BLaER1 treated with 17β-estradiol and CSF1 and Interleukin-3, amounts not matched to agents 10 nM and 100 nM (cell line): ENCODE results near the gene SEMG1.

Source experiments
- H3K27ac ChIP-seq, 11 experiments: shearing (Covaris generic); formaldehyde crosslinking; 2 replicates each; pipeline ENCODE4 v1.8.1; 2022
- H3K27me3 ChIP-seq, 11 experiments: shearing (Covaris generic); formaldehyde crosslinking; 2 replicates each; pipeline ENCODE4 v1.8.1; 2022
- H3K36me3 ChIP-seq, 11 experiments: shearing (Covaris generic); formaldehyde crosslinking; 2 replicates each; pipeline ENCODE4 v1.8.1; 2022
- H3K4me1 ChIP-seq, 10 experiments: shearing (Covaris generic); formaldehyde crosslinking; 2 replicates each; pipeline ENCODE4 v1.8.1; 2022
- H3K4me2 ChIP-seq, 11 experiments: shearing (Covaris generic); formaldehyde crosslinking; 2 replicates each; pipeline ENCODE4 v1.8.1; 2022
- H3K4me3 ChIP-seq, 10 experiments: shearing (Covaris generic); formaldehyde crosslinking; 2 replicates each; pipeline ENCODE4 v1.8.1; 2022
- H3K9ac ChIP-seq, 11 experiments: shearing (Covaris generic); formaldehyde crosslinking; 2 replicates each; pipeline ENCODE4 v1.8.1; 2022
- H3K9me3 ChIP-seq, 11 experiments: shearing (Covaris generic); formaldehyde crosslinking; replicated peaks in 1 of 11; 2 replicates each; pipeline ENCODE4 v1.8.1; 2022
- H4K20me1 ChIP-seq, 11 experiments: shearing (Covaris generic); formaldehyde crosslinking; 2 replicates each; pipeline ENCODE4 v1.8.1; 2022
- Cebpa-rat ChIP-seq, 11 experiments: shearing (Covaris generic); IDR thresholded peaks; 2 replicates each; pipeline ENCODE4 v1.8.1; 2022

SEMG1 gene

GRCh38 chr20:45206725-45207124 lies at the start of gene SEMG1:
Gene SEMG1, plus strand, starts transcription at chr20:45207033. Its CDS starts 21 bp downstream, at chr20:45207054.
- Histone ChIP-seq H3K9me3 (peaks cover 0 to 6% (median 0%) of the 10 kb centered on the region in 11 experiments; a peak in 5 of 22 replicates), H3K9ac (no peak within 1 kb of the TSS), H3K4me2 (no peak within 1 kb of the TSS), H3K36me3 (no peaks in the 10 kb centered on the region), H4K20me1 (no peaks in the 10 kb centered on the region), H3K4me1 (no peaks in the 10 kb centered on the region; a peak in 1 of 20 replicates), H3K27me3 (no peaks in the 10 kb centered on the region), H3K27ac (no peak within 1 kb of the TSS), H3K4me3 (no peak within 1 kb of the TSS)
- no peak for TF ChIP-seq Cebpa-rat (IDR thresholded peaks at IDR 0.05)

- Histone ChIP-seq H3K27ac (no peak overlapping the region), H3K9ac (no peak overlapping the region), H3K27me3 (no peaks in the 10 kb centered on the region), H4K20me1 (no peaks in the 10 kb centered on the region), H3K4me2 (no peak overlapping the region), H3K4me3 (peak overlapping the region in 1 of 10 experiments; percentile 3; a peak in 2 of 20 replicates), H3K4me1 (peaks cover 0 to 28% (median 12%) of the 10 kb centered on the region in 10 experiments; a peak in 11 of 20 replicates), H3K9me3 (peaks cover 30 to 88% (median 62%) of the 10 kb centered on the region in 11 experiments), H3K36me3 (no peaks in the 10 kb centered on the region; a peak in 3 of 22 replicates)
- no peak for TF ChIP-seq Cebpa-rat (IDR thresholded peaks at IDR 0.05)
Observed at GRCh38 chr20:45157962-45158361, 48.9 kb upstream of the SEMG1 start.

- no peaks in the 10 kb centered on the region for H3K4me1 ChIP-seq
- no peak for TF ChIP-seq Cebpa-rat (IDR thresholded peaks at IDR 0.05)
- H3K4me2 ChIP-seq, result no peak overlapping the region
- H4K20me1 ChIP-seq, result no peaks in the 10 kb centered on the region
- H3K4me3 ChIP-seq, result no peak overlapping the region
- H3K27me3 ChIP-seq, result no peaks in the 10 kb centered on the region
- H3K9me3 ChIP-seq, result peaks cover 16 to 85% (median 35%) of the 10 kb centered on the region in 11 experiments
- H3K9ac ChIP-seq, result no peak overlapping the region
- H3K36me3 ChIP-seq, result no peaks in the 10 kb centered on the region
- H3K27ac ChIP-seq, result no peak overlapping the region
Observed at GRCh38 chr20:45163083-45163803, 43.6 kb upstream of the SEMG1 start.

GRCh38 chr20:45164906-45165305 lies 41.9 kb upstream of the SEMG1 start:
- peaks cover 11 to 76% (median 26%) of the 10 kb centered on the region in 11 experiments for H3K9me3 ChIP-seq
- no peaks in the 10 kb centered on the region for H4K20me1 ChIP-seq
- no peaks in the 10 kb centered on the region for H3K36me3 ChIP-seq
- no peak overlapping the region for H3K9ac ChIP-seq
- TF ChIP-seq Cebpa-rat (IDR thresholded peaks at IDR 0.05), result no peak
- H3K4me3 ChIP-seq, result no peak overlapping the region
- no peaks in the 10 kb centered on the region for H3K27me3 ChIP-seq
- H3K27ac ChIP-seq, result no peak overlapping the region
- H3K4me1 ChIP-seq, result no peaks in the 10 kb centered on the region
- no peak overlapping the region for H3K4me2 ChIP-seq

GRCh38 chr20:45173522-45173921 lies 33.3 kb upstream of the SEMG1 start:
- Histone ChIP-seq H4K20me1 (no peaks in the 10 kb centered on the region), H3K9ac (no peak overlapping the region), H3K27ac (no peak overlapping the region), H3K4me1 (no peaks in the 10 kb centered on the region), H3K4me3 (no peak overlapping the region), H3K4me2 (no peak overlapping the region), H3K9me3 (peaks cover 4 to 17% (median 10%) of the 10 kb centered on the region in 11 experiments; a peak in 18 of 22 replicates), H3K27me3 (no peaks in the 10 kb centered on the region), H3K36me3 (no peaks in the 10 kb centered on the region)
- no peak for TF ChIP-seq Cebpa-rat (IDR thresholded peaks at IDR 0.05)

GRCh38 chr20:45174434-45175364 lies 32.1 kb upstream of the SEMG1 start, which contains the start of gene PI3:
Gene PI3, plus strand, starts transcription at chr20:45174902. Its CDS starts 21 bp downstream, at chr20:45174923.
- Histone ChIP-seq H3K9me3 (peaks cover under 1 to 10% (median 6%) of the 10 kb centered on the region in 11 experiments; a peak in 18 of 22 replicates), H3K27ac (no peak within 1 kb of the TSS), H3K9ac (no peak within 1 kb of the TSS), H4K20me1 (no peaks in the 10 kb centered on the region), H3K4me1 (peaks cover 0 to 9% (median 0%) of the 10 kb centered on the region in 10 experiments; a peak in 8 of 20 replicates), H3K4me2 (no peak within 1 kb of the TSS), H3K36me3 (no peaks in the 10 kb centered on the region), H3K27me3 (no peaks in the 10 kb centered on the region), H3K4me3 (no peak within 1 kb of the TSS)
- TF ChIP-seq Cebpa-rat (IDR thresholded peaks at IDR 0.05), result no peak

- Histone ChIP-seq H3K4me3 (no peak overlapping the region), H3K9me3 (no peaks in the 10 kb centered on the region), H4K20me1 (no peaks in the 10 kb centered on the region), H3K36me3 (no peaks in the 10 kb centered on the region), H3K27ac (no peak overlapping the region), H3K27me3 (no peaks in the 10 kb centered on the region), H3K4me1 (peaks cover 0 to 16% (median 0%) of the 10 kb centered on the region in 10 experiments; a peak in 8 of 20 replicates), H3K4me2 (no peak overlapping the region), H3K9ac (no peak overlapping the region)
- TF ChIP-seq Cebpa-rat (IDR thresholded peaks at IDR 0.05), result no peak
Observed at GRCh38 chr20:45176526-45177267, 30.1 kb upstream of the SEMG1 start.

GRCh38 chr20:45179166-45179565 lies 27.7 kb upstream of the SEMG1 start:
- Histone ChIP-seq H3K4me1 (peaks cover 0 to 16% (median 0%) of the 10 kb centered on the region in 10 experiments; a peak in 8 of 20 replicates), H3K9me3 (no peaks in the 10 kb centered on the region), H3K27ac (no peak overlapping the region), H3K9ac (no peak overlapping the region), H3K36me3 (no peaks in the 10 kb centered on the region), H3K4me3 (no peak overlapping the region), H3K4me2 (peak overlapping the region in 5 of 11 experiments; percentile 2 to 61 (median 40); a peak in 9 of 22 replicates), H3K27me3 (no peaks in the 10 kb centered on the region), H4K20me1 (no peaks in the 10 kb centered on the region)
- no peak for TF ChIP-seq Cebpa-rat (IDR thresholded peaks at IDR 0.05)
